Calu3 (cell line): ENCODE data around the gene SRSF10. TPM values are rescaled to one million over a fixed set of nuclear protein-coding genes. Genes with fewer than 3 reads are reported as not detected.

Source experiments
- BruUV-seq: library from RNA; stranded (reverse); fragments of 400-500 nt; replicated peaks from 2 replicates; lab custom pipeline; 2021; lab: Mats Ljungman, UMichigan
- CTCF ChIA-PET: fragments of 300-600 bp; sonication (Branson Sonifier 250); formaldehyde crosslinking; loops from one replicate; lab custom pipeline; 2022; ENCODE audit warnings: antibody characterized with exemption; lab: Charles Lee
- DNase-seq: peaks from one replicate; pipeline ENCODE4 v3.0.0; 2022
- H3K27ac Mint-ChIP-seq: one replicate; pipeline ENCODE4 v1.8.0; 2022; ENCODE audit warnings: mixed read lengths; ENCODE audit not compliant: unreplicated experiment
- H3K27me3 Mint-ChIP-seq: one replicate; pipeline ENCODE4 v1.8.0; 2022; ENCODE audit warnings: mixed read lengths; ENCODE audit not compliant: unreplicated experiment
- H3K36me3 Mint-ChIP-seq: one replicate; pipeline ENCODE4 v1.8.0; 2022; ENCODE audit warnings: mild to moderate bottlenecking, moderate library complexity, mixed read lengths; ENCODE audit not compliant: insufficient read depth, unreplicated experiment
- H3K4me1 Mint-ChIP-seq: one replicate; pipeline ENCODE4 v1.8.0; 2022; ENCODE audit warnings: mild to moderate bottlenecking, low read depth, mixed read lengths; ENCODE audit not compliant: unreplicated experiment
- H3K4me3 Mint-ChIP-seq: one replicate; pipeline ENCODE4 v1.8.0; 2022; ENCODE audit warnings: mild to moderate bottlenecking, low read depth, moderate library complexity, mixed read lengths; ENCODE audit not compliant: unreplicated experiment
- H3K9me3 Mint-ChIP-seq: one replicate; pipeline ENCODE4 v1.8.0; 2022; ENCODE audit warnings: low read depth, mixed read lengths; ENCODE audit not compliant: unreplicated experiment
- CTCF ChIP-seq: fragments of 200-600 bp; IDR thresholded peaks from one replicate; pipeline ENCODE4 v1.8.0; 2022; ENCODE audit warnings: antibody characterized with exemption; ENCODE audit not compliant: unreplicated experiment
- intact Hi-C: fragments of 100-400 bp; cut with micrococcal nuclease; formaldehyde crosslinking; loops from one replicate; pipeline ENCODE4 v1.10.0; 2022; ENCODE audit not compliant: unreplicated experiment
- total RNA-seq: library from RNA; stranded (reverse); gene quantifications from 2 replicates; pipeline ENCODE4 v1.2.3, GENCODE V29; 2022

Gene SRSF10
- total RNA-seq, 1 experiment from 2014 or later: 121 TPM

- CTCF ChIA-PET: interaction anchor here (0.7 kb wide), 1 partner anchor 115 kb away, joined by 4 read pairs; no protein-coding TSS in a partner anchor
- Mint-ChIP-seq H3K36me3 (peaks cover 10% of the 10 kb centered on the region), H3K4me1 (peaks cover 26% of the 10 kb centered on the region), H3K4me3 (no peak overlapping the region), H3K9me3 (no peaks in the 10 kb centered on the region), H3K27ac (no peak overlapping the region), H3K27me3 (no peaks in the 10 kb centered on the region)
- no peak for DNase-seq
- no TSS peak for BruUV-seq
- TF ChIP-seq CTCF: no peak
- intact Hi-C loops: no loop called here
These were observed 27.1 kb downstream of the SRSF10 start for GRCh38 chr1:23953020-23953419.

- CTCF ChIA-PET: no interaction called here
- H3K27ac Mint-ChIP-seq: no peak overlapping the region
- BruUV-seq: no TSS peak
- no peak overlapping the region for H3K4me3 Mint-ChIP-seq
- no peak for DNase-seq
- TF ChIP-seq CTCF: no peak
- H3K27me3 Mint-ChIP-seq: no peaks in the 10 kb centered on the region
- intact Hi-C loops: no loop called here
- H3K9me3 Mint-ChIP-seq: peaks cover 4% of the 10 kb centered on the region
- H3K36me3 Mint-ChIP-seq: peaks cover 5% of the 10 kb centered on the region
- H3K4me1 Mint-ChIP-seq: no peaks in the 10 kb centered on the region
These were observed 32.8 kb downstream of the SRSF10 start for GRCh38 chr1:23947366-23947765.

GRCh38 chr1:23936481-23937176, 43.5 kb downstream of the SRSF10 start:
- H3K4me3 Mint-ChIP-seq: no peak overlapping the region
- no TSS peak for BruUV-seq
- intact Hi-C loops: no loop called here
- no peaks in the 10 kb centered on the region for H3K9me3 Mint-ChIP-seq
- no peaks in the 10 kb centered on the region for H3K36me3 Mint-ChIP-seq
- H3K27ac Mint-ChIP-seq: no peak overlapping the region
- CTCF ChIA-PET: no interaction called here
- DNase-seq: no peak
- no peaks in the 10 kb centered on the region for H3K27me3 Mint-ChIP-seq
- no peaks in the 10 kb centered on the region for H3K4me1 Mint-ChIP-seq
- no peak for TF ChIP-seq CTCF

- intact Hi-C loops: no loop called here
- H3K27ac Mint-ChIP-seq: no peak overlapping the region
- no peaks in the 10 kb centered on the region for H3K4me1 Mint-ChIP-seq
- H3K9me3 Mint-ChIP-seq: no peaks in the 10 kb centered on the region
- CTCF ChIA-PET: no interaction called here
- BruUV-seq: no TSS peak
- TF ChIP-seq CTCF: no peak
- H3K4me3 Mint-ChIP-seq: no peak overlapping the region
- H3K27me3 Mint-ChIP-seq: no peaks in the 10 kb centered on the region
- no peaks in the 10 kb centered on the region for H3K36me3 Mint-ChIP-seq
- DNase-seq: no peak
These were observed 48.6 kb downstream of the SRSF10 start for GRCh38 chr1:23931491-23931880.
